GM21528 (cell line): ENCODE data around the gene CDC7.
"Not testable (repeated sequence)": the region's sequence is repeated elsewhere in the genome, so short reads cannot be mapped to it uniquely, and the experiment has no call there.

Experiments
- ATAC-seq: cut with Tn5 transposase; IDR thresholded peaks from one replicate; pipeline ENCODE4 v1.9.1; 2021; ENCODE audit warnings: mild to moderate bottlenecking, moderate library complexity; ENCODE audit not compliant: unreplicated experiment, low FRiP score

Gene CDC7

GRCh38 chr1:91507328-91507727, 6.7 kb downstream of the CDC7 start:
- ATAC-seq = no peak

- ATAC-seq = no peak
Observed at GRCh38 chr1:91510754-91511153, 10.1 kb downstream of the CDC7 start.

DNA sequence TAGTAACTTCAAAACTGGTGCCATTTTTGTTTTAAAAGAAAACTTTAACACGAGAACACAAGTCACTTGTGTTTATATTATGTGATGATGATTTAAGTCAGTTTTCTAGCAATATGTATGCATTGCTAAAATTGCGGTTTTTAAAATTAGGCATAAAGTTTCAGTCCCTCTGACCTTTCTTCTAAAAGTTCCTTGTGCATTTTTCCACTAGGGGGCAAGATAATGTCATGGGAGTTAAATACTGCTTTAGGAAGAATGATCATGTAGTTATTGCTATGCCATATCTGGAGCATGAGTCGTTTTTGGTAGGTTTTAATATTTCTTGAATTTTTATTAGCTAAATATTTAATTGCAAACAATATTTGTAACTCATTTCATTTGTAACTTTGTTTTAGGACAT, 10.7 kb downstream of the CDC7 start:
- no peak for ATAC-seq

DNA sequence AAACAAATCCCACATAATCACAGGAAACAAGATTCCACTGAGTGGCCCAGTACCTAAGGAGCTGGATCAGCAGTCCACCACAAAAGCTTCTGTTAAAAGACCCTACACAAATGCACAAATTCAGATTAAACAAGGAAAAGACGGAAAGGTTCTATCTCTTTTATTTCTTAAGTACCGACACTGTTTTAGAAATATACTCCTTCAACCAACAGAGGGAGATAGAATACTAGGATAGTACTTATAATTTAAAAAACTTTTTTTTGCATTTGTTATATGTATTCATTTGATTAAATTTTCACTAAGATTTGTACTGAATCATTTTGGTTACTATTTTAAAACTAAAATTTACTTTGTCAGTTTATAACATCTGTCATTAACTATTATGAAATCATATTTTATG, 12.5 kb downstream of the CDC7 start:
- ATAC-seq = no peak

GRCh38 chr1:91513706-91514105, 13.1 kb downstream of the CDC7 start:
- ATAC-seq = no peak

GRCh38 chr1:91515994-91516393, 15.3 kb downstream of the CDC7 start:
- no peak for ATAC-seq

GRCh38 chr1:91516605-91517004, 16.0 kb downstream of the CDC7 start:
- ATAC-seq = not testable (repeated sequence)

DNA sequence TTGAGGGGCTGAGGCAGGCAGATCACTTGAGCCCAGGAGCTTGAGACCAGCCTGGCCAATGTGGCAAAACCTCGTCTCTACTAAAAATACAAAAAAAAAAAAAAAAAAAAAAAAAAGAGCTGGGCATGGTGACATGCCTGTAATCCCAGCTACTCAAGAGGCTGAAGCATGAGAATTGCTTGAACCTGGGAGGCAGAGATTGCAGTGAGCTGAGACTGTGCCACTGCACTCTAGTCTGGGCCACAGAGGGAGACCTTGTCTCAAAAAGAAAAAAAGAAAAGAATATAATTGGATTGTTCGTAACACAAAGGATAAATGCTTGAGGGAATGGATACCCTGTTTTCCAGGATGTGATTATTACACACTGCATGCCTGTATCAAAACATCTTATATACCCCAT, 18.5 kb downstream of the CDC7 start:
- ATAC-seq = not testable (repeated sequence)

DNA sequence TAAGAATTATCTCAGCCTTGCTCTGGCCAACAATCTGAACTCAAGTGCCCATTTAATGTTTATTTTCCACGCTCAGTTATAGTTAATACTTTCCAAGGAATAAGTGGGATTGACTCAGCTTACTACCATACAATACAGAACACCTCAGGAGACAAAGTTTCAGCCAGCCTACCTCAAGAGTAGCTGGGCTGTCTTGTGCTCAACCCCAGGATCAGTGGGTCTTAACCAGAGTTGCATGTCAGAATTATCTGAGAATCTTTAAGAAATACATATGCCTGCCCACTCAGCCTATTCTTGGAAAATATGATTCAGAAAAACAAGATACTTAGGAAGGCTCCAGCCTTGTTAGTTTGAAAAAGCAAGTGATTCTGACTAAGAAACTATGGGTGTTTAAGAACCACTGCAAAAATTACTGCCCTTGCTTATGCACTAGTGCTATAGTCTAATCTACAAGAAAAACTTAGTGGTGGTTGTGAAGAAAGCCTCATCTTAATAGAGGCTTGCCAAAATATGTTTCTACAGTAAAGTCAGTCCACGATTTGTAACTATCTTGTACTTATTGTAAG, 20.4 kb downstream of the CDC7 start:
- no peak for ATAC-seq

- ATAC-seq = peak; percentile 97
Observed at GRCh38 chr1:91523482-91523881, 22.8 kb downstream of the CDC7 start.

DNA sequence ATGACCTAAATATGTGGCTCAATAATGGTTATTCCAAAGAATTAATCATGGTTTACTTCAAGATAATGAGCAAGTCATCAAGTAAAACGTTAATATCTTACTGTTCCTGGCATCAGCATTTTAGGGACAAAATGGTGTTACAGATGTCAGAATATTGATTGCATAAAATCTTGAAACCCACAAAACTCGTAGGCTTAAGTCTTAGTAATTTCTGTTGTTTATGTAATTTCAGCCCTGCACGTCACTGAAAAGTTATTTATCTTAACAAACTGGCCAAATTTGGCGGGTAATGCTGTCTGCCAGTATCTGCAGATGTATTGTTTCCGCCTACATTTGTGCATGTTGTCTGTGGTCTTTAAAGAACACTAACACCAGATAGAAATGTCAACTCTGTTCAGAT, 25.8 kb downstream of the CDC7 start:
- no peak for ATAC-seq

DNA sequence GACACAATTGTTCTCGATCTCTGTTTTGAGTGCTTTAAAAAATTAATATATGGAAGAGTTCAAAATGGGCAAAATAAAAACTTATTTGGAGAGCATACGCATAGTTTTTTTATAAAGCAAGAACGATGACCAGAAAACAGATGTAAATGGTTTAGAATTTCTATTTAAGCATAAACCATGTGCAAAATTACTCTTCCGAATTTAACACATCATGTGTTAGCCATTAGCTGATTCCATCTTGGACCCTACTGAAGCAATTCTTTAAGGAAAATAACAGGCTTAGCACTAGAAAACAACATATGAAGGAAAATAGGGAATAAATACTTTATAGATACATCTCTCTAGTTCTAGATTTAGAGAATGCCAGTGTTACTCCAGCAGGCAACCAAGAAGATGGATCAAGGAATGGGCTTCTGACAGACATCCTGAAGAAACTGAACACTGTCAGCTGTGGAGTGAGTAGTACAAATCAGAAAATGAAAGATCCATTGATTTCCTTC, 26.7 kb downstream of the CDC7 start:
- no peak for ATAC-seq

- no peak for ATAC-seq
Observed at GRCh38 chr1:91527781-91528180, 27.1 kb downstream of the CDC7 start.

DNA sequence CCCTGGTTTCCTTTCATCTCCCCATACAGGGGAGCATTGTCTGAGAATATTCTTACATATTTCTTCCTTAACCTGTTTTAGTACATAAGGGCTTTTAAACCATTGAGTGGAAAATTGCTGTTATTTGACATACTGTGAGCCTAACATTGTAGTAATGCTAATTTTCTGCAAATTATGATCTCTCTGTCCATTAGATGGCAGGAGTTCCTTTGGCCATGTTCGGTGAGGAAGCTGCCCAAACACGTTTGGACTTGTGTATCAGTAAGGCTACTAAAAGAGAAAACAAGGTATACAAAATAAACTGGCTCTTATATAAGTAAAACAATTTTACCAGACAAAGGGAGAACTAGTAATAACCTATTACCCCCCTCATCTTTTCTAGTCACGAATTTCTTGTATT, 29.2 kb downstream of the CDC7 start:
- no peak for ATAC-seq

GRCh38 chr1:91533361-91534024, 32.8 kb downstream of the CDC7 start:
- no peak for ATAC-seq

DNA sequence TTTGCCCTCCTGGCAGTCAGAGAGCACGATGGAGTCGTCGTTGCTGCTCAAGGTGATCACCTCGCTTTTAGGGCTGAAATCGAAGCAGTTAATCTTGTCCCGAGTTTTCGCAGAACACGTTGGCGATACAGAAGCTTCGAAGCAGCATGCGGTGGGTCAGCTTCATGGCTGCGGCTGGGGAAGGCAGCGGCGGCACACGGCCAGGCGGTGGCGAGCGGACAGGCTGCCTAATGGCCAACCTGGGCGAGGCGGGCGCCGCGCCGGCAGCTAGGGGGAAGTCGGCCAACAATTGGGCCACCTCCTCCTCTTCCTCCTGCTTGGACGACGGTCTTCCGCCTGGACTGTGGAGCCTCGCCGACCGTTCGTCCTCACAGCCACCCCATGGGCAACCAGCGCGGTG, 34.8 kb downstream of the CDC7 start:
- ATAC-seq = no peak

- no peak for ATAC-seq
Observed at GRCh38 chr1:91537281-91537986, 36.8 kb downstream of the CDC7 start.

- no peak for ATAC-seq
Observed at GRCh38 chr1:91537987-91538304, 37.3 kb downstream of the CDC7 start.

- ATAC-seq = no peak
Observed at GRCh38 chr1:91540910-91541309, 40.3 kb downstream of the CDC7 start.

DNA sequence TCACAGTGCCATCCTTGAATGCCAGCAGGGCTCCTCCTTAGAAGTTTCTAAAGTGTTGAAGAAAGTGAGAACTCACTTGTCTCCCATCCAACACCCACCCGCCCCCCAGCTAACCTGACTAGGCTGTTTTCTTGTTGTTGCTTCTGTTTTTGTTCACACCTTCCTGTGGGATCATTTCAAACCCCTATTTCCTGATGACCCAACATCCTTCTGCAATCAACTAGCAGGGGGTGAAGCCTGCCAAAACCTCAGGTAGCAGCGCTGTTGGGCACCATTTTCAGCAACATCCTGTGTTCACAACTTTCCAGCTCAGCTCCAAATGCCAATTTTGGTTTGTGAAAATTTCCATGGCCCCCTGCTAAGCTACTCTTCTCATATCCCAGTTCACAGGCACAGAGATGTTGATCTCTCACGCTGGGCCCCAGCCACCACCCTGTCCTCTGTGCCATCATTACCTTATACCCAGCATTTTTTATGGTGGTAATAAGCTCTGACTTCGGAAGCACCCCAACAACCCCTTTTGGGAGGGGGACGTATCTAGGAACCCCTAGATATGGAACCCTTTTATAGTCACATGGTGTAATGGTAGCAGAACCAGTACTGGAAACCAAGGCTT, 41.4 kb downstream of the CDC7 start:
- ATAC-seq = no peak

DNA sequence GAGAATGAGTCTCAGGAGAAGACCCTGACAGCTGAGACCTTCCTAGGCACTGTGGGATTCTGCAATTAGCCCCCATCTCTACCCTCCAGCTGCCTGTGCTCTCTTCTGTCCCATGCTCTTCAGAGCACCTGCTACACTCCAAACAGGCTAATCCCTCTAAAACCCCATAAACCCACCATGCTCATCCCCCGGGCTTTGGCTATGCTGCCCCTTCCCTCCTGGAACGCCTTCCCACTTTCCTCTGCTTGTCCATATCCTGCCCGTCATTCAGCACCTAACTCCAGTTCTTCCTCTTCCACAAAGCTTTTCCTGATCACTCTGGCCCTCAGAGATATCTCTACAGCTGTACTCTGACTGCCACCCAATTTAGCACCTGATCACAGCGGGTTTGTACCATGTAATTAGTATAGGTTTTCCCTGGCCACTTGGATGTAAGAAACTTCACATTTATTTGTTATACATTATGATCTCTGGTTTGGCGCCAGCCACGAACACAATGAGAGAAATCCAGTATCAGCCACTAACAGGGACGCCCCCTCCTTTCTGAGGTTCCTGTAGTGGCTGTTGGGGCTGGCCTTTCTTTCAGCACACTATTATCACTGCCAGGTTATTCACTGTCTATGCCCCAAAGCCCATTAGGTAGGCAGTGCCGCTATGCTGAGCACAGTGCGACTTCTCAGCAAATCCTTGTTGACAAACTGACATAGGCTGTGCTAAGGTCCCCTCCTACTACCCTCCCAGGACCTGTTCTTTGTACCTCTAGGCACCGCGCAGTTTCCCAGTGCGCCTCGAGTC, 45.1 kb downstream of the CDC7 start:
- no peak for ATAC-seq
